ENCODE results near the gene HDAC4.

The HDAC4 gene

DNA sequence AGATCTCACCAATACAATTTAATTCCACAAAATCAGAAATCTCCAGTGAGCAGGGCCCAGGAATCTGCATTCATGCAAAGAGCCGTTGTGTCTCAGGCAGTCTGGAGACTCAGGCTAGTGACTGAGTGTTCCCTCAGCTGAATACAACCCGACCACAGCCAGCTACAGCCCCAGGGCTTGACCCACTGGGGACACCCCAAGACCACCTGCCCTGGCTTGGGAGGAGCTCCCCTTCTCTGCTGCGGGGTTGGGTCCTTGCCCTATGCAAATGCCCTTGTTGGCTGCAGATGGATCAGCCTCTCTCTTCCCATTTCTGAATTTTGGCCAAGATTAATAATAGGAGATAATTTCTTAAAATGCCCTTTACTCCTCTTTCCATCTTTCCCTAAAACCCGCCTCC, 395.2 kb downstream of the HDAC4 start:
- no peak for DNase-seq (ENCODE audit: low read depth)

GRCh38 chr2:239004274-239005015, 396.4 kb downstream of the HDAC4 start:
- no peak for DNase-seq (ENCODE audit: low read depth)

- DNase-seq (ENCODE audit: low read depth) = no peak
These were observed 397.1 kb downstream of the HDAC4 start for GRCh38 chr2:239003624-239004273.

DNA sequence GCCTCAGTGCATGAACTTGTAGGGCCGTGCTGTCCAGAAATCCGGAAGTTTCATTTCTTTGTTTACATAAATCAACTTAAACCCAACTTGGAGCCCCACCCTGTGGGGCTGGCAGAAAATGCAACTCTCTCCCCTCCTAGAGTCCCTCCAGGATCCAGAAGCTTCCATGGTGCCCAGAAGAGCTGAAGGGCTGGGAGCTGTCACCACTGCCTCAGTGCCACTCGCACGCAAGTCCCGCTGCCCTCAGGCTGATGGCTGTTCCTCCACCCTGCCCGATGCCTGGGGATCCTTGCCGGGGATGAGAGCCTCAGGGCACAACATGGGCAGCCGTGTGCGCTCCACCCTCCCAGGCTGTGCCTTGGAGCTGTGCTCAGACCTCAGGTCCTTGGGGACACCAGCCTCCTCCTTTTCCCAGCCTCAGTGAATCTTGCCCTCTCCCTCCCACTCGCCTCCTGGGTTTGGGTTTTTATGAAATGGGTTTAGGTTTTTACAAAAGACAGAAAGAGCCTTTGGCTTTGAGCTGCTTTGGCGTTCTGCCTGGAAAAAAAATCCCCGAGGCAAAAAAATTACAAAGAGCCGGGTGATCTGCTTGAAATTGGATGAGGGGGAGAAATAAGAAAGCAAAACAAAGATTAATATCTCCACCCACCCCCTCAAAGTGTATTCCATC, 397.7 kb downstream of the HDAC4 start:
- DNase-seq (ENCODE audit: low read depth) = peak; percentile 81

DNA sequence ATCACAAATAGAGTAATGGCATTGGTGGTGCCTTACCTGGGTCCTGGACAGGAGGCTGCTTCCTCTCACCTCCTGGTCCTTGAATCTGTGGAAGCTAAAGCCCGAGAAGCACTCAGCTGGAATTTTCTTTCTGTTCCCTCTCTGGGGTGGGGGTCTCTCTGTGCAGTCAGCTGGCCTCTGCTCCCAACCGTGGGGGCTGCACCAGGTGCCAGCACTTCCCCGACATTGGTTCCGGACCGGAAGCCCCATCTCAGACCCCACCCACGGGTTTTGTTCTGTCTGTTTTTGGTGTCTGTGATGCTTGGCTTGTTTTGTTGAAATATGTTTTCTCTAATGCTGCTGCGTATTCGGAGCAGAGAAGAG, 398.2 kb downstream of the HDAC4 start:
- DNase-seq (ENCODE audit: low read depth) = no peak

DNA sequence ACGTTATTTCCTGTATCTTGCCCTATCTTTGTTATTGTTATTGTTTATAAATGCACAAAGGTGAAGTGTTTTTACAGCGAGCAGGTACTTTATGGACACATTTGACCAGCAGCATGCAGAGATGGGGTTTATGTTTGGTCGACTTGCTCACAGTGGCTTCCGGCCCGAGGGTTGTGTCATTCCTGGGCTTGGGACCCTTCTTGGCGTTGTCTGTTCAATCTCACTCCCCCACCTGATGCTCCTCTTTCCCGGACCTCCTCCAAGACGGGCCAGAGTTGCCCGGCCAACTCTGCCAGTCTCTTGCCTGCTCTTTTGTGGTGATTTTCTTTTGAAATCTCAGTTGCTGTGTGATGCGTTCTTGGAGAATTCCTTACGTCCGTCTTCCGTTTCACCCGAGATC, 399.0 kb downstream of the HDAC4 start:
- no peak for DNase-seq (ENCODE audit: low read depth)

GRCh38 chr2:239000500-239001073, 400.2 kb downstream of the HDAC4 start:
- no peak for DNase-seq (ENCODE audit: low read depth)

GRCh38 chr2:239000089-239000488, 400.7 kb downstream of the HDAC4 start:
- no peak for DNase-seq (ENCODE audit: low read depth)

DNA sequence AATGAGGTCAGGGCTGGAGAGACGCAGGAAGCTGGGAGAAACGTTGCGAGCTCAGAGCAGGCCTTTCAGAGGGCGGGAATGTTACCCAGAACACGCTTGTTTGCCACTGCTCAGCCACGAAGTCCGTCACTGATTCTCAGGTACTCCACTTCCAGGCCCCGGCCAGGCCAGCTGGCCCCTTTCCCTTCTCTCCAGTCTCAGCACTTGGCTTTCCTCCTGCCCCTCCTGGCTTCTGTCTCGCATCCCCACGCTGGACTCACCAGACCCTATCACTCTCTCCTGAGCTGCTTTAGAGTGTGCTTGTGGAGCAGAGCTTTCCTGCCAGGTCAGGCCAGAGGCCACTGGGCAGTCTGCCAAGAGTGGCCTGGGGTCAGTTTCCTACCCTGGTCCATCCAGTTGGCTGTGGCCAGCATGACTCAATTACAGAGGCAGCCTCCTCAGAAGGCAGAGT, 401.5 kb downstream of the HDAC4 start:
- no peak for DNase-seq (ENCODE audit: low read depth)

GRCh38 chr2:238998801-238999200, 402.0 kb downstream of the HDAC4 start:
- no peak for DNase-seq (ENCODE audit: low read depth)
